Bronchial epithelial cell (primary cell): ENCODE results near the gene TBC1D10A. TPM values are rescaled to one million over a fixed set of nuclear protein-coding genes. Genes with fewer than 3 reads are reported as not detected.

Experiments
- DNase-seq: peaks from one replicate; pipeline ENCODE4 v3.0.0-alpha.2; 2010; ENCODE audit warnings: low read depth
- FAIRE-seq: peaks from 2 replicates; lab custom pipeline; 2011; peaks lifted over from hg19 to GRCh38; lab: Jason Lieb, UNC
- H3K27me3 ChIP-seq: 2 replicates; pipeline ENCODE4 v1.5.1; 2011; ENCODE audit warnings: low read length; ENCODE audit not compliant: control insufficient read depth, insufficient read depth
- H3K36me3 ChIP-seq: 2 replicates; pipeline ENCODE4 v1.5.1; 2011; ENCODE audit warnings: low read length; ENCODE audit not compliant: control insufficient read depth, insufficient read depth
- H3K4me3 ChIP-seq: 2 replicates; pipeline ENCODE4 v1.5.1; 2011; ENCODE audit warnings: mild to moderate bottlenecking, low read depth, low read length, control low read depth
- total RNA-seq: library from RNA; depleted of rRNA; stranded (reverse); fragments of >200 nt; gene quantifications from 2 replicates; pipeline ENCODE4 v1.2.1, GENCODE V29; 2014
- TF ChIP-seq, protein P1 (sequence below): IDR thresholded peaks from 2 replicates; pipeline ENCODE4 v1.5.1; 2011; ENCODE audit warnings: mild to moderate bottlenecking, moderate library complexity, low read length, control low read depth, inconsistent platforms; ENCODE audit not compliant: insufficient read depth, severe bottlenecking

TBC1D10A gene
- total RNA-seq, 1 donor from 2014 or later = 6.6 TPM

DNA sequence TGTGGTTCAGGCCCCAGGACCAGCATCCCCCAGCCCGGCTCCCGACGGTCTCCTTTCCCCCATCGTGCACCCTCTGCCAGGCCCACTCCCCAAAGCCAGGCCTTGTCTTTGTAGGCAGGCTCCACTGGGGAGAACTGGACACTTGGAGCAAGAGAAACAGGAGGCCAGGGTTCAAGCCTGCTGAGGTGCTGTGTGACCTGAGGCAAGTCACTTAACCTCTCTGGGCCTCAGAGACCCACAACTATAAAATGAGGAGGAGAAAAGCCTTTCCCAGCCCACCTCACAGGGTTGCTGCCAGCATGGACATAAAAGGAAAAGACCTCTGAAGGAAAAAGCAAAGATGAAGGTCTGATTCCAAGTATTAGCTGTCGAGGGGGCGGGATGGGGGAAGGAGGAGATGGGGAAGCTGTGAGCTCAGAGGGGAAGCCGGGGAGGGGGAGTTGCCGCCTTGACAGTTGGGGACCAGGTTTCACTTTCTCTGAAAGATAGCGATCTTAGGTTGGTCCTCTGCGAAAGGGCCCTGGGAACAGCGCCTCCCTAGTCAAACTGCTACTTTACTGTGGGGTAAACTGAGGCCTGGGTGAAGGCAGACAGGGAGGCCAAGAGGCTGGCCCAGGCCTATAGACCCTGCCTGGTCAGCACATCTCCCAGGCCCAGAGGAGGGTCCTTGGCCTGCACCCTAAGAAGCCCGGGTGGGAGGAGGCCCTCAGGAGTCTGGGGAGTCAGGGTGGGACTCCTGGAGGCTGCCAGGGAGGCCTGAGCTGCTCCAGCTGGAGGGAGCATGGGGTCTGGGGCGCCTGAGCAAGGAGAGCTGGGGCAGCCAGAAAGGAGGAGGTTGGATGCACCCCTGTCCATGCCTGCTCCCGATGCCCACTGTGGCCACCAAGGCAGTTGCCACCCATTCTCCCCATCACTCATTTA, 59.1 kb downstream of the TBC1D10A start:
- Histone ChIP-seq H3K4me3 (no peak overlapping the region), H3K27me3 (peaks cover 2% of the 10 kb centered on the region), H3K36me3 (no peaks in the 10 kb centered on the region)
- TF ChIP-seq, protein P1, sequence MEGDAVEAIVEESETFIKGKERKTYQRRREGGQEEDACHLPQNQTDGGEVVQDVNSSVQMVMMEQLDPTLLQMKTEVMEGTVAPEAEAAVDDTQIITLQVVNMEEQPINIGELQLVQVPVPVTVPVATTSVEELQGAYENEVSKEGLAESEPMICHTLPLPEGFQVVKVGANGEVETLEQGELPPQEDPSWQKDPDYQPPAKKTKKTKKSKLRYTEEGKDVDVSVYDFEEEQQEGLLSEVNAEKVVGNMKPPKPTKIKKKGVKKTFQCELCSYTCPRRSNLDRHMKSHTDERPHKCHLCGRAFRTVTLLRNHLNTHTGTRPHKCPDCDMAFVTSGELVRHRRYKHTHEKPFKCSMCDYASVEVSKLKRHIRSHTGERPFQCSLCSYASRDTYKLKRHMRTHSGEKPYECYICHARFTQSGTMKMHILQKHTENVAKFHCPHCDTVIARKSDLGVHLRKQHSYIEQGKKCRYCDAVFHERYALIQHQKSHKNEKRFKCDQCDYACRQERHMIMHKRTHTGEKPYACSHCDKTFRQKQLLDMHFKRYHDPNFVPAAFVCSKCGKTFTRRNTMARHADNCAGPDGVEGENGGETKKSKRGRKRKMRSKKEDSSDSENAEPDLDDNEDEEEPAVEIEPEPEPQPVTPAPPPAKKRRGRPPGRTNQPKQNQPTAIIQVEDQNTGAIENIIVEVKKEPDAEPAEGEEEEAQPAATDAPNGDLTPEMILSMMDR = no peak
- no peak for FAIRE-seq
- DNase-seq = no peak

DNA sequence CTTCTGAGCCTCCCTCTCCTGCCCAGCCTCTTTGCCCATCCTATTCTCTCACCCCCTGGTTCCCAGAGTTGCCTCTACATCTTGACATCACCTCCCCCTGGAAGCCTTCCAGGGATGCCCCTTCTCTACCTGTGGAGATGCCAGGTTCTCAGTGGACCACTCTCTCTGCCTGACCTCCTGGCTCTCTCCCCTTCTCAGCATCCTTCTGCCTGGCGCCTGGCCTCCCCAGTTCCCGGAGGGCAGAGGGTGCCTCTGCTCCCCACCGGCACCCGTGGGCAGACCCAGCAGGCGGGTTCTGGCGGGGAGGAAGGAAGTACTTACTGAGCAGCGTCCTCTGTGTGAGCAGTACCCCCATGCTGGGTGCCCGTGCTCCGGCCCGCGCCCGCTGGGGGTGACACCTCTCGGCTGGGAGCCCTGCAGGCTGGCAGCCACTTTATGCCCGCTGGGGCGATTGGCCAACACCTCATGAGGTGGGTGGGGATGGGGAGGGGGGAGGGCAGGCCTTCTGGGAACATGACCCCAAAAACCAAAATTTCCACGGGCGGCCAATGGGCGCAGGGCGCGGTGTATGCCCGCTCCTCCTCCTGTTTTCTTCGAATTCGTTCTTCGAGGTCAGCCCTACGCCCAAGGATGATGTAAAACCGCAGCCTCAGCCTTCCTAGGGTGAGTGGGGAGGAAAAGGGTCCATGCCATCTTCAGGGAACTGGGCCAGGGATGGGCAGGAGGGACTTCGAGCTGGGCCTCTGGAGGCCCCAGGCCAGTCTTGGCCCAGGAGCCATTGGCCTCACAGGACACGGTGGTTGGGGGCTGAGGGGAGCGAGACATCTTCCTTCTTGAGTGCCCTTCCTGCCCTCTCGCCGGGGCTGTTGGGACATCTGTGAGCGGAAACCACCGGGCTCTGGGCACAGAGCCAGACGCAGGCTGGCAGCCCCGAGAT, 60.0 kb downstream of the TBC1D10A start, which contains the start of gene OSM:
Gene OSM (minus strand): TSS at position 407 of the 937 bp plus-strand sequence. CDS start 52 bp downstream, at position 355.
- Histone ChIP-seq H3K27me3 (peaks cover 2% of the 10 kb centered on the region), H3K36me3 (no peaks in the 10 kb centered on the region), H3K4me3 (no peak within 1 kb of the TSS)
- TF ChIP-seq, protein P1 = no peak
- DNase-seq (no peak), FAIRE-seq (no peak)

DNA sequence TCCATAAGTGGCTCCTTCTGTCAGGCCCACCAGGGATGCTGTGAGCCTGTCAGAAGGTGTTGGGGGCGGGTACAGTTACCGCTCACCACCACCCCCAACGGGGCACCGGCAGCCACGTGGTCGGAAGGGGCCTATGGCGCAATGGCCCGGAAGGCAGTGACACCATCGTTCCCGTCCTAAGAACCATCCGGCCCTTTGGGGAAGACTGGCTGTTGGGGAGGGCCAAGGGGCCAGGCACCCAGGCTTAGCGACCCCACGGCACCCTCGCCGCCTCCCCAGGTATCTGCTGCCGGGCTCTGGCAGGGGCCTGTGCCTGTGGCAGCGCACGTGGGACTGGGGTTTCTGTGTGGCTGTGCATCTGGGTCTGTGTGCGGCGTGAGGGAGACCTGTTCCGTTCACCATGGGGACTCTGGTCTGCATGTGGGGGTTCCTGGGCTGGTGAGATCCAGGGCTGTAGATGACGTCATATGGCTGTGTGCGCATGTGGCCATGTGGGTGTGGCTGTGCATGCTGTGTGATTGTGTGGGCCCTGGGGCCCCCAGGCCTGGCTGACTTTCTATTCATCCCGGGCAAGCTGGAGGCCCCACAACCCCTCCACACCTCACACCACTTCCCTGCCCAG, 60.8 kb downstream of the TBC1D10A start:
- DNase-seq (no peak), FAIRE-seq (no peak)
- TF ChIP-seq, protein P1 = no peak
- H3K36me3 ChIP-seq = no peaks in the 10 kb centered on the region
- no peak overlapping the region for H3K4me3 ChIP-seq
- H3K27me3 ChIP-seq = peaks cover 2% of the 10 kb centered on the region

DNA sequence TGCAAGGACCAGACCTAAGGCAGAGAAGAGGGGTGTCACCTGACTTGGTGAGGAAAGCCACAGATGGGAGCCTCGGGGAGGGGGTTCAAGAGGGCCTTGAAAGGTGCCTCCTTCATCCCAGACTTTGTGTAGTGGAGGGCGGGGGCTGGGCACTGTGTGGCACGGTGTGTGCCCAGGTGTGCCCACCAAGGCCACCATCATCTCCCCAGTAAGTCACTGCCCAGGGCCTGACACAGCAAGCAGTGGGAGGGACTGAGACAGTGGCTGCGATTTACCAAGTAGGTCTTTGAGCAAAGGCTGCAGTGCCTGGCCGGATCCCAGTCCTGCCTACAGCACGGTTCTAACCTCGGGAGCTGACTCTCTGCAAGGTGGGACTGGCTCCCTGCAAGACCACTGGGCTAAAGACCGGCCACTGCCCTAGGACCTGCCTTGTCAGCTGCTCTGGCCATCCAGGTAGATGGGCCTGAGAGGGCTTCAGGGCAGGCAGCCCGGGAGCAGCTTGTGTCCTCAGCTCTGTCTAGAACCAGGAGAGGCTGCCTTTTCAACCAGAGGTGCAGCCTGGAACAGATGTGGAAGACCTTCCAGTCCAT, 61.5 kb downstream of the TBC1D10A start:
- no peak for DNase-seq
- H3K27me3 ChIP-seq = peaks cover 2% of the 10 kb centered on the region
- FAIRE-seq = no peak
- H3K4me3 ChIP-seq = no peak overlapping the region
- TF ChIP-seq, protein P1 = no peak
- no peaks in the 10 kb centered on the region for H3K36me3 ChIP-seq

DNA sequence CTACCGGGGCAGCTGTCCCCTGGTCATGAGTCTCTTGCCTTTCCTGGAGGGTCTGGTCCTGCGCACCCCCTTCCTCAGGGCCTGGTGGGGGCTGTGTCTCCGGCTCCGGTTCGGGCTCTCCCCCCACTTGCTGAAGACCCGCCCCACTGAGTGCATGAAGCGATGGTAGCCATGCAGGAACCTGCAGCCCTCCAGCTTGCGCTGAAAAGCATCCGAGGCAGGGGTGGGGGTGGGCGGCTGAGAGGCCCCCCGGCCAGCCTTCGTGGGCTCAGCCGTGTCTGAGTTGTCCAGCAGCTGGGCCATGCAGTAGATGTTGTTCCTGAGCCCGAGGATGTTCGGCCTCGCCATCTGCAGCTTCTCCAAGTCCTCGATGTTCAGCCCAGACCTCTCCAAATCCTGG, 62.9 kb downstream of the TBC1D10A start:
- FAIRE-seq = no peak
- no peak overlapping the region for H3K4me3 ChIP-seq
- no peak for DNase-seq
- peaks cover 2% of the 10 kb centered on the region for H3K27me3 ChIP-seq
- TF ChIP-seq, protein P1 = no peak
- H3K36me3 ChIP-seq = no peaks in the 10 kb centered on the region
